Measurements from ENCODE around the gene TRAIP. TPM values are rescaled to one million over a fixed set of nuclear protein-coding genes. Genes with fewer than 3 reads are reported as not detected.

The TRAIP gene
- total RNA-seq, 1 experiment from 2014 or later, result 20.6 TPM

DNA sequence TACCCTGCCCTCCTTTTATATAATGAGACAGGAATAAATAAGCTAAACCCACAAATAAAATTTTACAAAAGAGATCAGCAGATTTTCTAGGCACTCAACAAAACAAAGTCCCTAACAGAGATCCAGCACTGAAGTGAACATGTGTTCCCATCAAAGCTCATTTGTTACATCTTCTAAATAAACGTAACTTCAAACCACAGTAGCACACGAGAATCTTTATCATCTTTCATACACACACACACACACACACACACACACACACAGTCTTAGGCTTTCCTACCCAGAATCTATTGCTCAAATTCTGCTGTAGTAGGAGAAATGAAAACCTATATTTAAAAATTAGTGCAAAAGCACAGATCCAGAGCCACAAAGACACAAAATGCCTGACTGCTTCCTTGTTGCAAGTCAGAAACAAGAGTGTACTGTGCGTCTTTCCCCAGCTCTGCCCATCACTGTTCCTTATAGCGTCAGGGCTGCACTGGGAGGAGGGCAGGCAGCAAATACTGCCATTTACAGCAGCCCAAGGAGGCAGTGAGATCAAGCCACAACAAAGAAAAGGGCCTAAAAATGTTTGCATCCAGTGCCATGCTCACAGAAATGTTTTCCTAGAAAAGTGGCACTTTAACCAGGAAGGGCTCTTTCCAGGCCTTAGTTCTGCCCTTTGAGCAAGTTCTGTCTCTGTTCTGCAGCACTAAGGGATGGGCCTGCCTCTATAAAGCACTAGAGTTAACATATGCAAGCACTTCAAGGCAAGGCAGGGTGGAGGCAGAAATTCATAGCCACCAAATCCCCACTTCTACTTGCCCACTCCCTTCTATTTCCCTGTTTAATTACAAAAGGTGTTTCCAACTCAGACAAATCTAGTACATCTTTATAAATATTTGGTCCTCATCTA is 76.0 kb downstream of the TRAIP start:
- no peaks in the 10 kb centered on the region for H3K36me3 ChIP-seq (ENCODE audit: low read depth)
- H2AFZ ChIP-seq, result no peak overlapping the region
- H3K4me2 ChIP-seq, result no peak overlapping the region
- ChIA-PET POLR2A (ENCODE audit: unreplicated experiment) (interaction anchor here (0.6 kb wide), 1 partner anchor 24 kb away, joined by 13 read pairs; no protein-coding TSS in a partner anchor), CTCF (no interaction called here)
- DNase-seq, result no peak
- peaks cover 8% of the 10 kb centered on the region; the same call in 1 of the 2 replicates for H4K20me1 ChIP-seq (ENCODE audit: insufficient read depth)
- H3K27ac ChIP-seq, result no peak overlapping the region
- H3K9me2 ChIP-seq (ENCODE audit: insufficient read depth), result no peaks in the 10 kb centered on the region
- intact Hi-C loops (cut with micrococcal nuclease; ENCODE audit: unreplicated experiment), result no loop called here
- TF ChIP-seq EZH2 (IDR thresholded peaks at IDR 0.05; ENCODE audit: low read depth), result no peak
- no peak for TF ChIP-seq CTCF (conservative IDR thresholded peaks at IDR 0.05)
- H3K4me3 ChIP-seq, result no peak overlapping the region
- no peaks in the 10 kb centered on the region for H3K9me3 ChIP-seq (ENCODE audit: insufficient read depth, low read depth)
- no peaks in the 10 kb centered on the region; the same call in 1 of the 2 replicates for H3F3A ChIP-seq (ENCODE audit: insufficient read depth, low read depth)
- no peaks in the 10 kb centered on the region for H3K27me3 ChIP-seq (ENCODE audit: insufficient read depth, low read depth)
- peaks cover 42% of the 10 kb centered on the region for H3K79me2 ChIP-seq (ENCODE audit: low read depth)
- no TSS peak for BruUV-seq (replicated peaks)
- H3K4me1 ChIP-seq (replicated peaks; ENCODE audit: insufficient read depth), result peaks cover 5% of the 10 kb centered on the region; the same call in 1 of the 2 replicates

DNA sequence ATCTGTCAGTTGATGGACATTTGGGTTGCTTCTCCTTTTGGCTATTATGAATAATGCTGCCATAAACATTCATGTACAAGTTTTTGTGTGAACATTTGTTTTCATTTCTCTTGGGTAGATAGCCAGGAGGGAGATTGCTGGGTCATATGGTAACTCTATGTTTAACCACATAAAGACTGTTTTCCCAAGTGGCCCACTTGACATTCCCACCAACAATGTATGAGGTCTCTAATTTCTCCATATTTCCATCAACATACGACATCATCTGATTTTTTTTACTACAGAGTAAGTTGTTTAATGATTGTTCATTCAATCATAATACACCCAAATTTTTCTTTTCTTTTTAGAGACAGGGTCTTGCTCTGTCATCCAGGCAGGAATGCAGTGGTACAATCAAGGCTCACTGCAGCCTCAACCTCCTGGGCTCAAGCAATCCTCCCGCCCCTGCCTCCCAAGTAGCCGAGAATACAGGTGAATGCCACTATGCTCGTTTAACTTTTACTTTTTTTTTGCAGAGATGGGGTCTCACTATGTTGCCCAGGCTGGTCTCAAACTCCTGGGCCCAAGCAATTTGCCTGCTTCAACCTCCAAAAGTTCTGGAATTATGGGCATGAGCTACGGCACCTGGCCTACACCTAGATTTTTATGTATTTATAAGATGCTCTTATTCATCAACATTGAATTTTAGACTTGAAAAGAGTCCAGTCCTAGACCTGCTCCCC is 76.8 kb downstream of the TRAIP start:
- no peak overlapping the region for H3K4me3 ChIP-seq
- intact Hi-C loops (cut with micrococcal nuclease; ENCODE audit: unreplicated experiment), result no loop called here
- H3K27ac ChIP-seq, result no peak overlapping the region
- no peak overlapping the region for H3K4me2 ChIP-seq
- H3K9me2 ChIP-seq (ENCODE audit: insufficient read depth), result no peaks in the 10 kb centered on the region
- H2AFZ ChIP-seq, result no peak overlapping the region
- H3K27me3 ChIP-seq (ENCODE audit: insufficient read depth, low read depth), result no peaks in the 10 kb centered on the region
- H3K4me1 ChIP-seq (replicated peaks; ENCODE audit: insufficient read depth), result no peaks in the 10 kb centered on the region
- H3K36me3 ChIP-seq (ENCODE audit: low read depth), result no peaks in the 10 kb centered on the region
- peaks cover 34% of the 10 kb centered on the region for H3K79me2 ChIP-seq (ENCODE audit: low read depth)
- no peak for TF ChIP-seq EZH2 (IDR thresholded peaks at IDR 0.05; ENCODE audit: low read depth)
- TF ChIP-seq CTCF (conservative IDR thresholded peaks at IDR 0.05), result no peak
- ChIA-PET POLR2A (ENCODE audit: unreplicated experiment) (interaction anchor here (0.6 to 0.8 kb wide), 2 partner anchors 23 to 1279 kb away, joined by 10 to 13 read pairs; no protein-coding TSS in a partner anchor), CTCF (interaction anchor here (0.5 kb wide), 1 partner anchor 205 kb away, joined by 5 read pairs; no protein-coding TSS in a partner anchor)
- peaks cover 14% of the 10 kb centered on the region for H4K20me1 ChIP-seq (ENCODE audit: insufficient read depth)
- DNase-seq, result no peak
- no TSS peak for BruUV-seq (replicated peaks)
- no peaks in the 10 kb centered on the region for H3K9me3 ChIP-seq (ENCODE audit: insufficient read depth, low read depth)
- H3F3A ChIP-seq (ENCODE audit: insufficient read depth, low read depth), result no peaks in the 10 kb centered on the region; the same call in 1 of the 2 replicates

Small RNAs within 50 kb of the gene (microRNA-seq; reads per million reads assigned to microRNA genes)
- not detected for gene MIR5193 (ENCODE audit: borderline number of aligned reads, borderline replicate concordance)

Other genes starting within 250 kb of the TRAIP start
- 131 TPM in 2 replicates for gene APEH, start 182.2 kb downstream of the TRAIP start, total RNA-seq (2021)
- gene MST1, start 167.1 kb downstream of the TRAIP start, total RNA-seq (2021), result 10.4 and 16.8 TPM in 2 replicates
- gene RNF123, start 167.0 kb downstream of the TRAIP start, total RNA-seq (2021), result 46.7 and 48.6 TPM in 2 replicates
- gene AMIGO3, start 136.9 kb downstream of the TRAIP start, total RNA-seq (2021), result 1.0 TPM in 1 of 2 replicates, not detected in the other
- gene GMPPB, start 132.6 kb downstream of the TRAIP start, total RNA-seq (2021), result 20.4 and 24.2 TPM in 2 replicates
- 32.9 and 37.0 TPM in 2 replicates for gene IP6K1, start 70.0 kb downstream of the TRAIP start, total RNA-seq (2021)
- gene CDHR4, start 56.7 kb downstream of the TRAIP start, total RNA-seq (2021), result 2.0 and 3.5 TPM in 2 replicates
- 0.40 TPM in 1 of 2 replicates, not detected in the other for gene INKA1, start 53.3 kb downstream of the TRAIP start, total RNA-seq (2021)
- 48.6 and 56.5 TPM in 2 replicates for gene UBA7, start 42.6 kb downstream of the TRAIP start, total RNA-seq (2021)
- gene CAMKV, start 13.3 kb upstream of the TRAIP start, total RNA-seq (2021), result not detected in 2 replicates
- gene MST1R, start 47.3 kb upstream of the TRAIP start, total RNA-seq (2021), result 84.3 and 98.3 TPM in 2 replicates
- gene MON1A, start 73.2 kb upstream of the TRAIP start, total RNA-seq (2021), result 4.8 and 5.5 TPM in 2 replicates
- 70.2 and 72.0 TPM in 2 replicates for gene RBM6, start 83.6 kb upstream of the TRAIP start, total RNA-seq (2021)
- gene RBM5, start 232.4 kb upstream of the TRAIP start, total RNA-seq (2021), result 87.7 and 90.2 TPM in 2 replicates